GM18951 (cell line): ENCODE data around the gene SPRR2B.
"Not testable (repeated sequence)": the region's sequence is repeated elsewhere in the genome, so short reads cannot be mapped to it uniquely, and the experiment has no call there.

ENCODE experiments used
- POLR2A ChIP-seq: IDR thresholded peaks from 4 replicates; pipeline ENCODE4 v1.6.1; 2011; ENCODE audit warnings: mild to moderate bottlenecking; ENCODE audit not compliant: insufficient read length, insufficient read depth; ENCODE audit errors: extremely low read depth
- in situ Hi-C: fragments of 300-500 bp; cut with MboI; formaldehyde crosslinking; loops from one replicate; pipeline ENCODE4 v1.12.0; 2022; ENCODE audit warnings: low sequenced_read_pairs, mixed read lengths, inconsistent platforms; ENCODE audit not compliant: unreplicated experiment

The SPRR2B gene

GRCh38 chr1:153058826-153059784 is 12.3 kb downstream of the SPRR2B start:
- in situ Hi-C loops = no loop called here
- TF ChIP-seq POLR2A = no peak

DNA sequence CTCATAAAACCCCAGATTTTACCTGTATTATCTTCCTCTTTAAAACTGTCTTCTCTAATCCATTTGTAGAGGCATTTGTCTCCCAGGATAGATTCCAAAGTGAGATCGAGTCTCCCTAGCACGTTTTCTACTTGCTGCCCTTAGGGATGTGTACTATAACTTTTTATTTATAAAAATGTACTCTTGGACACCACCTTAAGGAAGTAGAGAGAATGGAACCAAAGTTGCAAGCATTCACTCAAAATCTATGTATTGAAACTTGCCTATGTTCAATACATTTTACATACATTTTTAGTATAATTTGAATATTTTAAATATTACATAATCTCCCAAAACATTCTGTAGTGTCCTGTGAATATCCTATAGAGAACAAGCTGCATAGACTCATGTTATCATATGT is 13.3 kb downstream of the SPRR2B start:
- TF ChIP-seq POLR2A = no peak
- in situ Hi-C loops = no loop called here

GRCh38 chr1:153057375-153057774 is 14.0 kb downstream of the SPRR2B start, which contains the start of gene SPRR2A:
TSS of gene SPRR2A (minus strand) at chr1:153057512. CDS start at chr1:153056735, 777 bp downstream.
- TF ChIP-seq POLR2A = no peak
- in situ Hi-C loops = no loop called here

DNA sequence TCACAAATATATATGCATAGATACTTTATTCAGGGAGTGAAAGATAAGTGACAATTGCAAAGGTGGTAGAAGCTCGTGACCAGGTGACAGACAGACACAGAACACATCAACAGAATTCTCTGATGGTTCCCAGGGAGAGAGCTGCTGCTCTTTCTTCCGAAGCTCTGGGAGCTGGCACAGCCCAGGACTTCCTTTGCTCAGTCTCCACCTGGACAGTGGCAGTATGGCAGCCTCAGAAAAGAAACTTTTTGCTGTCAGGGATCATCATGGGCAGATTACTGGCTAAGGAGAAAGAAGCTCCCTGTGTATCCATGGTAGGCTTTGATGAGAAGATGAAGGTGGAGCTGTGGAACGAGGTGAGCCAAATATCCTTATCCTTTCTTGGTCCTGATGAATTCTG is 15.3 kb downstream of the SPRR2B start:
- in situ Hi-C loops = not testable (repeated sequence)

GRCh38 chr1:153049211-153049610 is 22.2 kb downstream of the SPRR2B start:
- no peak for TF ChIP-seq POLR2A
- in situ Hi-C loops = no loop called here

DNA sequence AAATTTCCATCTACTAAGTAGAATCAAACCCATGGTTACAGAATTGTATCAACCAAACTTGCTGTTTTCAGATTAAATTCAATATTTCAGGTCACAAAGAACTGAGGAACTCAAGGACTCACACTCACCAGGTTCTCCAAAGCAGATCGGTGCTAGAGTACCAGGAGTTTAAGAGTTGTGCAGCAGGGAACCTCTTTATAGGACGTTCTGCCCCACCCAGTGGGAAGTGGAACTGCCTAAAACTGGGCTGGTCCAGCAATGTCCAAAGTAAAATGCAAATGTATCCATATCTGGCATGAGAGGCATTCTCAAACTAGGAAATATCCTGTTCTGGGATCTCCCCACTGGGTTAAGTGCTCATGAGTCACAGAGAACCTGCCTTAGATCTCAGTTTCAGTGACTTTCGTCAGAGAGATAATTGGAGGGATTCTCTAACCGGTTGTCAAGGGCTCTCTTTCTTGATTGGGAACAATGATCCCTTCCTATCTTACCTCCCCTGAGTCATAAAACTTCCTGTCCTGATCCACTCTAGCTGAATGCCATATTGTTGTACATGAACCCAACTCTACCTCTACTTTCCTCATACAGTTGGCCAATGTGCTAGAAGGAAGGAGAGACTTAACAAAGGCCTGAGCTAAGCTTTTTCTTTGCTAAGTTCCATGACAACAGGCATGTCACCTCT is 30.3 kb downstream of the SPRR2B start, which contains the start of gene SPRR2D:
SPRR2D (minus strand) TSS at position 171 of the 682 bp plus-strand sequence. CDS start 774 bp downstream, outside the sequence.
- in situ Hi-C loops = no loop called here
- TF ChIP-seq POLR2A = no peak

DNA sequence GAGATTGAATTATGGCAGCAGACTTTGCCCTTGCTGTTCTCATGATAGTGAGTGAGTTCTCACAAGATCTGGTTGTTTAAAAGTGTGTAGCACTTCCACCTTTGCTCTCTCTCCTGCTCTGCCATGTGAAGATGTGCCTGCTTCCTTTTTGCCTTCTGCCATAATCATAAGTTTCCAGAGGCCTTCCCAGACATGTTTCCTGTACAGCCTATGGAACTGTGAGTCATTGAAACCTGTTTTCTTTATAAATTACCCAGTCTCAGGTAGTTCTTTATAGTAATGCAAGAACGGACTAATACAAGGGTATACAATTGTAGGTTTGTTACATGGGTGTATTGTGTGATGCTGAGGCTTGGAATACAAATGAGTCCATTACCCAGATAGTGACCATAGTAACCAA is 36.2 kb downstream of the SPRR2B start:
- TF ChIP-seq POLR2A = no peak
- in situ Hi-C loops = no loop called here

DNA sequence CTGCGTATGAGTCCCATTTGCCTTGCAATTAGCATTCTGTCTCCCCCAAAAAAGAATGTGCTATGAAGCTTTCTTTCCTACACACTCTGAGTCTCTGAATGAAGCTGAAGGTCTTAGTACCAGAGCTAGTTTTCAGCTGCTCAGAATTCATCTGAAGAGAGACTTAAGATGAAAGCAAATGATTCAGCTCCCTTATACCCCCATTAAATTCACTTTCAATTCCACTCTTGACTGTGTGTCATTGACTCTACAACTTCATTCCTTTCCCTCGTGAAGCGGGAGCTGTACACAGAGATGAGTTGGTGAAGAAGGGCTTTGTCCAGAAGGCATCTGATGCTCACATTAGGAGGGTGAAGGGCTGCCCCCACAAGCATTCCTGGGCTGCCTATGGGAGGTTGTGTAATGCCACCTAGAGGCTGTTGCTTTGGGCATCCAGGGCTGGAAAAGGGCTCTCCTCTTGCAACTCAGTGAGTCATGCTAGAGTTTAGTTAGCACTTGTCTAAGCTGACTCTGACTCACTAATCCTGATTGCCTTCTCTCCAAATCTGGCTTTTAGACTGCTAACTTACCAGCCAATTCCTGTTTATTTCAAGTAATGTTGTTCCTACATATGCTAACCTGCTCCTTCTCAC is 38.6 kb downstream of the SPRR2B start:
- TF ChIP-seq POLR2A = no peak
- in situ Hi-C loops = no loop called here

DNA sequence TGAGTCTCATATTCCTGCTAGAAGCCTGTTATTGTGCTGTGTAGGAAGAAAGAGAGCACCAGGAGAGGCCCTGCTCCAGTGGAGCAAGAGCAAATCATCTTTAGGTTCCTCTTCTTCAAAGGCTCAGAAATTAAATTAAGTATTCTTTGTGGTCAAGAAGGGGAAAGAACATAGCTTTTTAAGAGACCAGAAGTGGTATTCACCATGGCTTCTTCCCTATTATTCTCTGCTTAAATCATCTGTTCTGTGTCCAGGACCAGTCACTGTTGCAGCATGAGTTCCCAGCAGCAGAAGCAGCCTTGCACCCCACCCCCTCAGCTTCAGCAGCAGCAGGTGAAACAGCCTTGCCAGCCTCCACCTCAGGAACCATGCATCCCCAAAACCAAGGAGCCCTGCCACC is 39.3 kb downstream of the SPRR2B start:
- in situ Hi-C loops = no loop called here
- TF ChIP-seq POLR2A = no peak

DNA sequence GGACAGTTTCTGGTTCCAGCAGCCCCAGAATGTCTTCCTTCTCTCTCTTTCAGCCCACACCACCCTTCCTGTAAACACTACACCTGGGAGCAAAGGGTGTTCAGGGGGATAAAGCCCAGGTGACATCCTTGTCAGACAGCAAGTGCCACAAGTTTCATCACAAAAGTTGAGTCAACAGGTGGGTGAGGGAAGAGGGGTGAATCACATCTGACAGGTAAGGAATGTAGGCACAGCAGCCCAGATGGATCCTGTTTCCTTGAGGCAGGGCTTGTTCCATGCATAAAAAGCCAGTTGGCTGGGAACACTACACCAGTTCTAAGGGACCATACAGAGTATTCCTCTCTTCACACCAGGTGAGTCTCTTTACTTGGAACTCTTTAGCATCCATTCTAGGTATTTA is 40.5 kb downstream of the SPRR2B start, which contains the start of gene SPRR1B:
SPRR1B (plus strand) TSS at position 309 of the 400 bp plus-strand sequence. CDS start 1,143 bp downstream, outside the sequence.
- in situ Hi-C loops = no loop called here
- TF ChIP-seq POLR2A = no peak

DNA sequence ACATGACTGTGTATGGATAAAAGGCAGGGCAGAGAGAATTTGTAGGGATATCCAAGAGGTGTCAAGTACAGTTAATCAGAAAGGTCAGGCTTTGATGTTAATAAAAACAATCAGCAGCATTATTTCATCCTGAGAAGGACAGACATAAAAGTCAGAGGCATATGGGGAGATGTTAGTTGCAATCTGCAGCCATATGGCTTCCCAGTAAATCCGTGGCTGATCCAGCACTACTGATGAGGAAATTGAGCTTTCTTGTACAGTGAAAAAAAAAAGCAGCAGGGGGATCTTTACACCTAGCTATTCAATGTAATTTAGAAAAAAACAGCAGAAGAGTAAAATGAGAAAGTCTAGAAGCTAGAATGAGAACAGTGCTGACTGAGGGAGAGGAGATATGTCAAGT is 42.6 kb downstream of the SPRR2B start:
- in situ Hi-C loops = no loop called here
- no peak for TF ChIP-seq POLR2A

DNA sequence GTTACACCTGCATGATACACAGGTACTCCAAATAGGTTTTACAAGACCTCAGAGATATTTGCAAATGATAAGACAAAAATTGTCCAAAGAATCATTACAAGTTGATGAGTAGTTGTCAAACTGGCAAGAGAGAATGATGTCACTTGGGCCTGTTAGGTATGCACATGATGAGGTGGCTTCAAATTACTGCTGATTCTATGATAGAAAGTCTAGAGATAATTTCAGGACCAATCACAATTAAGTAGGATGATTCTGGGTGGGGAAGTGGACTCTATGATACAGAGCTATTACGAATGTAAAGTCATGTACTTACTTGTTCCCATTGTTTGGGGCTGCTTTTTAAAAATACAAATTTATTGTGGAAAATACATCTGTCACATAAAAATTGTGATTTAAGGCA is 45.6 kb downstream of the SPRR2B start:
- no peak for TF ChIP-seq POLR2A
- in situ Hi-C loops = no loop called here

GRCh38 chr1:153024413-153024812 is 47.0 kb downstream of the SPRR2B start:
- TF ChIP-seq POLR2A = no peak
- in situ Hi-C loops = no loop called here
